COLO829 (cell line): Measurements from ENCODE around the gene PCBP3.
"Not testable (repeated sequence)": the region's sequence is repeated elsewhere in the genome, so short reads cannot be mapped to it uniquely, and the experiment has no call there.

Experiments used
- DNase-seq: peaks from one replicate; pipeline ENCODE4 v3.0.0; 2012; ENCODE audit warnings: low spot score

The PCBP3 gene

DNA sequence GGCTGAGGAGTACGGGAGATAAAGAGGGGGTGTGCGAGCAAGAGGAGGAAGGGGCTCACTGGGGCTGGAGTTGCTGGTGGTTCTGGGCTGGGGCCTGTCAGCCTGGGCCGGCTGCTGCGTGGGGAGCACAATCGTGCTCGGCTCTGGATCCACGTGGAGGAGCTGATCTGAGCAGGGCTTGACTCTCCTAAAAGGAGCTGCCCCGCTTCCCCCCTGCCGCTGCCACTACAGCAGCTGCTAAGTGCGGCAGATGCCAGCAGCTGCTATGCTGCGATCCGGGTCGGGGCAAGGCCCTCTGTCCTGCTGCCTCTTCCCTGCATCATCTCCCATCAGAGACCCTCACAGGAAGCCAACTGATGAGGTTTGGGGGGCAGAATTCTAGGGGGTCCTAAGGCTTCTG, 165.9 kb downstream of the PCBP3 start:
- DNase-seq: no peak

DNA sequence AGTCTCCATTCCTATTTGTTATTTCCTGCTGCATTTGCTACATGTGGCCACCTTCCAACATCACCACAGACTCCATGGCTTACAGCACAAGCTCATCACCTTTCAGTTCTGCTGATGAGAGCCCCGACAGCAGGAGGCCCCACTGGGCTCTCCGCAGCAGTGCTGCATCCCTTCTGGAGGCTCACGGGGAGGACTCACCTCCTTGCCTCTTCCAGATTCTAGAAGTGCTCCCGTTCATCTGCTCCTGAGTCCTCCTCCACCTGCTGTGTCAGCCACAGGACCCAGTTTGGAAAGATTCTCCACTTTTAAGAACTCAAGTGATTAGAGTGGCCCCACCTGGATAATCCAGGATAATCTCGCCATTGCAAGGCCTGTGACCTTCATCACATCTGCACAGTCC, 167.6 kb downstream of the PCBP3 start:
- DNase-seq: no peak

DNA sequence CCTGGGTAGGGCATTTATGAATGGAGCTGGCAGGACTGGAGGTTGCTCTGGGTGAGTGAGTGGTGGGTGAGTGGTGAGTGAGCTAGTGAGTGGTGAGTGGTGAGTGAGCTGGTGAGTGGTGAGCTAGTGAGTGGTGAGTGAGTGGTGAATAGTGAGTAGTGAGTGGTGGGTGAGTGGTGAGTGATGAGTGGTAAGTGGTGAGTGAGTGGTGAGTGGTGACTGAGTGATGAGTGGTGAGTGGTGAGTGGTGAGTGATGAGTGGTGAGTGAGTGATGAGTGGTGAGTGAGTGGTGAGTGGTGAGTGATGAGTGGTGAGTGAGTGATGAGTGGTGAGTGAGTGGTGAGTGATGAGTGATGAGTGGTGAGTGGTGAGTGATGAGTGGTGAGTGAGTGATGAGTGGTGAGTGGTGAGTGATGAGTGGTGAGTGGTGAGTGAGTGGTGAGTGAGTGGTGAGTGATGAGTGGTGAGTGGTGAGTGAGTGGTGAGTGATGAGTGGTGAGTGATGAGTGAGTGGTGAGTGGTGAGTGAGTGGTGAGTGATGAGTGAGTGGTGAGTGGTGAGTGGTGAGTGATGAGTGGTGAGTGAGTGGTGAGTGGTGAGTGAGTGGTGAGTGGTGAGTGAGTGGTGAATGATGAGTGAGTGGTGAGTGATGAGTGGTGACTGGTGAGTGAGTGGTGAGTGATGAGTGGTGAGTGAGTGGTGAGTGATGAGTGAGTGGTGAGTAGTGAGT, 170.8 kb downstream of the PCBP3 start:
- not testable (repeated sequence) for DNase-seq

DNA sequence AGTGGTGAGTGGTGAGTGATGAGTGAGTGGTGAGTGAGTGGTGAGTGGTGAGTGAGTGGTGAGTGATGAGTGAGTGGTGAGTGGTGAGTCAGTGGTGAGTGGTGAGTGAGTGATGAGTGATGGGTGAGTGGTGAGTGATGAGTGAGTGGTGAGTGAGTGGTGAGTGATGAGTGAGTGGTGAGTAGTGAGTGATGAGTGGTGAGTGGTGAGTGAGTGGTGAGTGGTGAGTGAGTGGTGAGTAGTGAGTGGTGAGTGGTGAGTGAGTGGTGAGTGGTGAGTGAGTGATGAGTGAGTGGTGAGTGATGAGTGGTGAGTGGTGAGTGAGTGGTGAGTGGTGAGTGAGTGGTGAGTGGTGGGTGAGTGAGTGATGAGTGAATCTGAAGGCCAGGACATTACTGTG, 172.3 kb downstream of the PCBP3 start:
- not testable (repeated sequence) for DNase-seq

DNA sequence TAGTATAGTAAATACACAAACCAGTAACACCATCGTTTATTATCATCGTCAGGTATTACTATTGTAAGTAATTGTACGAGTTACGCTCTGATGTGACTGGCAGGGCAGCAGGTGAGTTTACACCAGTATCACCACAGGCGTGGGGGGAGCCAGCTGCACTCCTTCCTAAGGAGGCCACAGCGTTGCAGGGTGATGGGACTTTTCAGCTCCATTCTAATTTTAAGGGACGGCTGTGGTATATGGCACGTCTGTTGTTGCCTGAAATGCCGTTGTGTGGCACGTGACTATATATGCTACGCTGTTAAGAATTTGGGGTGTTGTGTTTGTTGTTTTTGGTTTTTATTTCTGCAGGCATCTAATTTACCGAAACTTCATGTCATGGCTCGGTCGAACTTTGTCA, 173.3 kb downstream of the PCBP3 start:
- DNase-seq: no peak

DNA sequence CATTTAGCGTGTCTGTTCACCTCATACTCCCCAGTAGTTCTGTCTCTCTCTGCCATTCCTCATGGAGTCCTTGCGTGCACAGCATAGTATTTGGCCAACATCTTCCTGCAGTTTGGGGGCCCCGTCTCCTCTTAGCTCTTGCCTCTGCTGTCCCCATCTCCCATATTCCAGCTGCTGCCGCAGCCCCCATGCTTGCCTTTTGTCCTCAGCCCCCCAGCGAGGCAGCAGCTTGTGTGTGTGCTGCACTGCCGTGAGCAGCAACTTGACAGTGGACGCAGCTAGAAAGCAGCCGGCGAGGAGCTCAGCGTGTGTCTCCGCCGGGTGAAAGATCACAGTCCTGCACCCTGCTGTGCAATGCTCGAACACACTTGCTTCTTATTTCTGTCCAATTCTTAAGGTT, 173.8 kb downstream of the PCBP3 start:
- no peak for DNase-seq

DNA sequence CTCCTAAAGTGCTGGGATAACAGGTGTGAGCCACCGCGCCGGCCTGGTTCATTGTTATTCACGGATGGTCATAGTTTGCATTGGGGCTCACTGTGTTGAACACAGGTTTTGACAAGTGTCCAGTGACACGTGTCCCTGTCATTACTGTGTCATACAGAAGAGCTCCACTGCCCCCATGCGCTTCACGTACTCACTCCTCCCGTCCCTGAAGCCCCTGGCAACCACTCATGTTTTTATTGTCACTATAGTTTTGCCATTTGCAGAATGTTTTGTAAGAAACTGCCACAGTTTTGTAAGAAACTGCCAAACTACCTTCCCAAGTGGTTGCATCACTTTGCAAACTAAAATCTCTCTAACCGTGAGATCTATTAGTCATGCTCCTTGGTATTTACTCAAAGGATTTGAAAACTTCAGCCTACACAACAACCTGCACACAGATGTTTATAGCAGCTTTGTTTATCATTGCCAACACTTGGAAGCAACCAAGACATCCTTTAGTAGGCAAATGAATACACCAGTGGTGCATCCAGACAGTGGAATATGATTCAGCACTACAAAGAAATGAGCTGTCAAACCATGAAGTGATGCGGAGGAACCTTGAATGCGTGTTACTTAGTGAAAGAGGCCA, 174.9 kb downstream of the PCBP3 start:
- DNase-seq: no peak

DNA sequence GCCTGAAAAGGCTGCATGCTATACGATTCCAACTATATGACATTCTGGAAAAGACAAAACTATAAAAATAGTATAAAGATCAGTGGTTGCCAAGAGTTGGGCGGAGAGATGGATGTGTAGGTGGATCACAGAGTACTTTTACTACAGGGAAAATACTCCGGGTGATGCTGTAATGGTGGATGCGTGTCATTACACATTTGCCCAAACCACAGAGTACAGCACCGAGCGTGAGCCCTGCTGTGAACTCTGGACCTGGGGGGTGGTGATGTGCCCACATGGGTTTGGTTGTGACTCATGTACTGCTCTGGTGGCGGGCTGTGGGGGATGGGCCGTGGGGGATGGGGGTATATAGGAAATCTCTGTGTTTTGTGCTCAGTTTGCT, 175.4 kb downstream of the PCBP3 start:
- no peak for DNase-seq

DNA sequence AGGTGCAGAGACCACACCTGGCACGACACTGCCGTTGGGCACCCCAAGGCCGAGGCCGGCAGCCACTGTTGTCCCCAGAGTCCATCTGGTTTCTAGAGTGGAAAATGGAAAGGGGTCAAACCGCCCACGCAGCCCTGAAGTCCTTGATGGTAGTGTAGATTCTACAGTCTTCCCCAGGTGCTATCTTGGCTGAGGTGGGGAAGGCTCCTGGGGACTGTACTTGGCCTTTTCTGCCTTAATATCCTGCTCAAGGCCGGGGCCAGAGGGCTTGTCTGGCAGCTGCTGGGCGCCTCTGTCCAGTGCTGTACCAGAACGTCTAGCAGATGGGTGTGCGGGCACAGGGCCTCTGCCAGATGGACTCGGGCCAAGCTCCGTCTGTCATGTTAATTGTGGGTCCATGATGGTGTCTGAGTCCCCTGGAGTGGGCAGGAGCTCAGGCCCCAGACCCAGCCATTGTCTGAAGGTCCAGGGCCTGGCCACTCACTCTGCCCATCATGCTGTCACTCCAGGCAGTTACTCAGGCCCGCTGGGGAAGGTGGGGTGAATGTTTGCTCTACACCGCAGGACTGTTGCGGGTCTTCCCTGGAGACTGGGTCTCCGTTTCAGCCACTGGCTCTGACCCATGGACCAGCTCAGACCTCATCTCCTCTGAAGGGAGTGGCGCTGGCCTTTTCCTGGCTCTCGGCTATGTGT, 176.1 kb downstream of the PCBP3 start:
- no peak for DNase-seq

DNA sequence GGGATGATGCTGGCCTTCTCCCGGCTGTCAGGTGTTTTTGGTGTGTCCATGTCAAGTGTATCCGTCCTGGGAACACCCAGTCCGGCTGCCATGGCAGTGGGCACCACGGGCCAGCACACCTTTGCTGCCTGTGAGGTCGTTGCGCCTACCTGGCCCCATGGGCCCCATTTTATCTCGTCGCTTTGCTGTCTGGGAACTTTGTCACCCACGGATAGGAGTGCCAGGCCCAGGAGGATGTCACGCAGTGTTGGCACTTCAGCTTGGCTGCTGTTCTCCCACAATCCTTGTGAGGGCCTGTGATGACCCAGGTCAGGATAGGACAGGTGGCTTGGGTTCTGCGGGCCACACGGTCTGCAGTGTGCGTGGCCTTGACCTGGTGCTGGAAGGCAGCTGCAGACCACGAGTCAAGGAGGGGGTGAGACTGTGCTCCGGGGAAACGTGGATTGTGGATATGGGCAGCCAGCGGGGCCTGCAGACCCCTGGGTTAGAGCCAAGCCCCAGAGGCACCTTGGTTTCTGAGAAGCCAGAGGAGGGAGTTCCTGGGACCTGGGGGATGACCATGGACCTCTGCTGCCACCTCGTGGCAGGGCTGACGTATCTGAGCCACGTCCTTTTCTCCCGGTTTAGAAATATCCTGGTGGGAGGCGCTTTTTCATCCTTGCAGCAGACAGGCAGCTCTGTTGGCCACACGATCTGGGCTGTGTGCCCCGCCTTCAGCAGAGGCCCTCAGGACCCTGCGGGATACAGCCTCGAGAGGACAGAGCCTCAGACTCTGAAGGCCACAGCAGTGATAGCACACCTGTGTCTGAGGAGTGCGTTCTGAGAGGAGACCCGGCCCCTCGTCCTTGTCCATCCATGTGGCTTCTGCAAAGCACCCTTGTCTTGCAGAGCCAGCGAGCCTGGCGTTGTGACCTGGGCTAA, 176.9 kb downstream of the PCBP3 start:
- peak; percentile 87 for DNase-seq

DNA sequence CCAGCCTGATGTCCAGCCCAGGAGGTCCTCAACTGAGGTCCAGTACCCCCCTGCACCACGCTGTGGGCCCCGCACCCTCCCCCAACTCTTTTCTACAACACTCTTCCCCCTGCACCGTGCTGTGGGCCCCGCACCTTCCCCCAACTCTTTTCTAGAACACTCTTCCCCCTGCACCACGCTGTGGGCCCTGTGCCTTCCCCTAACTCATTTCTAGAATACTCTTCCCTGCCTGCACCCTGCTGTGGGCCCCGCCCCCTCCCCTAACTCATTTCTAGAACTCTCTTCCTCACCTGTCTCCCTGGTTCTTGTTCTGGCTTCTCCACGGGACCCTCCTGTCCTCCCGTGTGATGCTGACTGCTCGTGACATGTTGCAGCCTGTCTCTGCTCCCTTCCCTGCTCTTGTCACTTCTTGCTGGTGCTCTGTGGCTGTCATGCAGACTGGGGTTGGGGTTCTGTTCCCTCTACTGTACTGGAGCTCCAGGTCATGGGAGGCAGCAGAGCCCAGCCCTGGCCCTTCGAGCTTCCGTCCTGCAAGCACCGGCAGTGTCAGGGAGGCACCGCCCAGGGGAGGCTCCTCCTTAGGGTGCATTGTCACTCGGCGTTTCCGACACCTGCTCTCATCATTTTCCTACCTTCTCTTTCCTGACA, 177.9 kb downstream of the PCBP3 start:
- no peak for DNase-seq

DNA sequence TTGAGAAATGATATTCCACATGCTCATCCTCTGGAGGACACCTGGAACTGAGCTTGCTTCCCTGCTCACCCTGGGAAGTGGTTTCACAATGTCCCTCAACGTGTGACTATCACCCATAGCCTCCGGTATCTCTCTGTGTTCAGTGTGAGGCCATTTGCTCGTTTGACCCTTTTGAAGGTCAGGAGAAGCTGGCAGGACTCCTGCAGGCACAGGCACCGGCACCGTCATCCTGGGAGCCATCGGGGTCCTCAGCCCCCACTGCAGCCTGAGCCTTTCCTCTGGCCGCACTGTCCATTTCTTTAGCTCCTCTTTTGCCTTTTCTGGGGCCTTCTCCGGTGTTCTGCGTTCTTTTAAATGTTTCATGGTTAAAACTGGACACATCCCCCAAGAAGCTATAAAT, 178.5 kb downstream of the PCBP3 start:
- no peak for DNase-seq

DNA sequence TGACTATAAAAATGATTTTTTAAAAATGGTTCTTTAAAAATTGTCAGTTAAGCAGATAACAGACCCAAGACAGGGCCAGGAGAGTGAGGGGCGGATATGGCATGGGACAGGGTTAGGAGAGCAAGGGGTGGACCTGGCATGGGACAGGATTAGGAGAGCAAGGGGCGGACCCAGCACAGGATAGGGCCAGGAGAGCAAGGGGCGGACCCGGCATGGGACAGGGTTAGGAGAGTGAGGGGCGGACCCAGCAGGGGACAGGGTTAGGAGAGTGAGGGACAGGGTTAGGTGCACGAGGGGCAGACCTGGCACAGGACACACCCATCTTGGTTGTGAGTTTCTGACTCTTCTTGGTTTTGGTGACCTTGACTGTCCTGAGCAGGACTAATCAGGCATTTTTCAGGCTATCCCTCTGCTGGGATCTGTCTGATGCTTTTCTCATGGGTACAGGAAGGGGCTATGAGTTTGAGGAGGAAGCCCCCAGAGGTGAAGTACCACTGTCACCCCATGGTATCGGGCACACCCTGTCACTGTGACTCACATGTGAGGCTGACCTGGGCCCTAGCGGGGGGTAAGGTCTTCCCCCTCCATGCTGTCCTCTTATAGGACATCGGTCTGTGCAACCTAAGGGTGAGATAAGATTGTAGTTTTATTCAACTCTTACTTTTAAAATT, 179.0 kb downstream of the PCBP3 start:
- DNase-seq: no peak

DNA sequence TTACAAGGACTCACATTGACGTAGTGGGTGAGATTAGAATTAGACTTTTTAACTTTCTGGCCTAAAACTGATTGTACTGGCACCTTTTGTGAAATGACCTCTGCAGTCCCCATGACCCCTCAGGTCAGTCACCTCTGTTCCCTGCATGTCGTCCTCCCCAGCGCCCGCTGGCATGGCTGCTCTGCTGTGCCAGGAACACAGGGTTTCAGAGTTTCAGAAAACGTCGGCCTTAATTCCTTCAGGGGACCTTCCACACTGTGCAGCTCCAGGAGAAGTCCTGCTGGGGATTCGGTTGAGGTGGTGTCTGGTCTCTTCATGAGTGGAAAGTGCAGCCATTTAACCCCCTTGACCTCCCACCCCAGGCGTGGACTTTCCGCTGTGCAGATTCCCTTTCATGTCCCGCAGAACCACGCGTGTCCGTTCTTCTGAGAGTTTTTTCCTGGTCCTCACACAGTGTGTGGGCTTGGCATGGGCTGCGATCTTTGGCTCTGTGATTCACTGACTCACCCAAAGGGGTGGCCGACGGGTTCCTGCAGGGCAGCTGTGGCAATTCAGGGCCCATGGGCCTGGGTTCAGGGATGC, 179.7 kb downstream of the PCBP3 start:
- DNase-seq: no peak

DNA sequence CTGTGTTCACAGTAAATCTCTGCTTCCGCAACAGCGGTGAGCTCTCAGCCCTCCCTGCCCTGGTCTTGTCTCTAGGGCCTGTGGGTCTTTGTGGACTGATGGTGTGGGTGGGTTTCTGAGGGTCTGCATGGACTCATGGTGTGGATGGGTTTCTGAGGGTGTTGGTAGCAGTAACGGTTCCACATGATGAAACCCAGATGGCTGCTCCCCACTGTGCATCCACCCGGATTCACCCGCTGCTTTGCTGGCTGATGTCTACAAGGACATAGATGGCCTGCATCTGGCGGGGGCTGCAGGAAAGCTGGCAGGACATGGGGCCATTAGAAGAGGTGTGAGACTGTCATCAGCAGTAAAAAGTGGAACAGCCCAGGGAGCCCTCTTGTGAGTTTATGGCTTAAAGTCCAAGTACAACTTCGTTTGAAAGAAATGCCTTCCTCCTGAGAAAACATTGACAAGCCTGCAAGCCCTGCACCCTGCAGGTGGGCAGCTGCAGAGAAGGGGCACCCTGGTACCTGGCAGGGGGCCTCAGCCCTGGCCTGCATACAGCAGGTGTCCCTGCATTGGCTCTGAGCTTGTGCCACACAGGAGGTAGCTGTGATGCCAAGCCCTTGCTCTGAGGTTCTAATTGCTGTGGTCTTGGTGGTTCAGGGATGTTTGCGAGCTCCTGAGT, 181.2 kb downstream of the PCBP3 start:
- no peak for DNase-seq

DNA sequence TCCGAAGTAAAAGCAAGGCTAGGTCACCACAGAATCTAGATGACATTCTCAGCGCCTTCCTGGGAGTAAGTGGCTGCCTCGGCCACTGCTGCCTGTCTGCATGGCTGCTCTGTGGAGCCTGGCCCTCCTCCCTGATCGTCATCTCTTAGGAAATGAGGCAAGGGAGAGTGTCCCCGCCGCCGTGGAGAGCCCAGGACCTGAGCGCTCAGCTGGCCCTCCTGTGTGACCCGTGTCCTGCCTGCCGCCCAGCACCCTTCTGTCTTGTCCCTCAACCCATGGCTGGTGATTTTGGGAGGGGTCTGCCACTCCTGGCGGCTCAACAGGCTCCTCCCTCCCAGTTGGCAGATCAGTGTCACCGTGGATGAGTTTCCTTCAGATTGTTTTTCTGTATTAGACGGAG, 181.7 kb downstream of the PCBP3 start:
- no peak for DNase-seq

DNA sequence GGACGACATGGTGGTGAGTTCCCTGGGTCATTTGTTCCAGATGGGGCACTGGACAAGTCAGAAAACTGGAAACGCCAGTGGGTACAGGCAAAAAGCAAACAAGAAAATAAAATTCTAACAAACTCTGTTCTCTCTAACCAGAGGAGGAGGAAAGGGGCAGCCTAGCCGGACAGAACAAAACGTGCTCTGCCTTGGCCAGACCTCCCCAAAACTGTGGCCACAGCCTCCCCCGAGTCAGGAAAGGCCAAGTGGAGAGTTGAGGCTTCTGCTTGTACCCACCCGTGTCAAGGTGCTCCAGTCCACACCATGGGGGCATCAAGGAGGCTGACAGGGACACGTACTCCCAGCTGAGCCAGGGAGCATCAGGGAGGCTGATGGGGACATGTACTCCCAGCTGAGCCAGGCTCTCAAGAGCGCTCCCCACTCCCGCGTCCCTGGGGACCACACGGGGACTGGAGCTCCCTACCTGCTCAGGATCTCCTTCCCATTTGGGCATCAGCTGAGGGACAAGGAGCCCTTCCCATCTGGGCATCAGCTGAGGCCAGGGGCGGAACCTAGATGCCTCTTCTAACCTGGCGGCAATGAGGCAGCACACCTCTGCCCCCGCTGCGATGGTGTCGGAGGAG, 183.3 kb downstream of the PCBP3 start:
- no peak for DNase-seq

DNA sequence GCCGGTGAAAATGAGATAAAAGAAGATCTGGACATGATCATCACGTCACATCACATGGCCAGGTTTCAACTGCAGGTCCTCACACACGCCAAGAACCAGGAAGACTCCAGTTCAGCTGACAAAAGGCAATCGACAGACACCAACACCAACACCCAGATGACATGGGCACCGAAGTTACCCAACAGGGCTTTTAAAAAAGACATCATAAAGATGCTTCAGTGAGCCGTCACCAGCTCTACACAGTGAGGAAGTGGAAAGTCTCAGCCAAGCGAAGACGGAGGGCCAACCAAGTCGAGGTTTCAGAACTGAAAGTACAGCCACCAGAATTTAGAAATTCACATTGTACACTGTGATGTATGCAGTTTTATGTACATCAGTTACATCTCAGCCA, 183.8 kb downstream of the PCBP3 start:
- no peak for DNase-seq

DNA sequence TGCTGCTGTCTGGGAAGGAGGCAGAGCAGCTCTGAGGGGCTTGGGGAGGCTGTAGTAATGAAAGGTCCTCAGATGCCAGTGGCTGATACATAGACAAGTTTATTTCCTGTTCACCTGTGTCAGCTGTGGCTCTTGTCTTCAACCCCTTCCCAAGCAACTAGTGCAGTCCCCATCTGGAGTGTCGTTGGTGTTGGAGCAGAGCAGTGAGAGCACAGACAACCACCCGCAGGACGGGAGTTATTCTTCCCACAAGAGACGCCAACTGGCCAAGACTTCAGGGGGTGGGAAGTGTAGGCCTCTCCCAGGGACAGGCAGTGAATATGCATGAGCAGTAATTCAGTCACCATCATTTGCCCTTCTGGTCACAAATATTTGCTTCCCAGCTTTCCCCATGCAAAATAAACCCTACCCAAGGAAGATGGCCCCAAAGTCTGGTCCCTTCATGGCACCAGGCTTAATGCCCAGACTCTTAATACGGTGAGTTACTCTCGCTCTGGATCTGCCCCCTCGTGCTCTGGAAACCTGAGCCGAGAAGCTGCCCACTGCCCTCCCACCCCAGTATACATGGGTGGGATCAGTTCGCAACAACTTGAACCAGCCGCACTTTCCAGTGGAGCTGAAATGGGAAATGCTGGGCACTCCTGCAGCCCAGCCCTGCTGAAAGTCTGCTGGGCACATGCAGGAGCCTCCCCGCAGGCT, 184.5 kb downstream of the PCBP3 start:
- no peak for DNase-seq
